Hematopoietic multipotent progenitor cell treated with erythropoietin and hydrocortisone succinate and interleukin-3 and kit ligand, for 17 days (in vitro differentiated cells): ENCODE results near the gene PRSS21.

ENCODE experiments used
- DNase-seq: peaks from one replicate; pipeline ENCODE4 v3.0.0-alpha.2; 2015; ENCODE audit warnings: low spot score

The PRSS21 gene

GRCh38 chr16:2806286-2806685 is 10.8 kb upstream of the PRSS21 start:
- DNase-seq, result no peak

GRCh38 chr16:2808181-2808580 is 8.9 kb upstream of the PRSS21 start:
- no peak for DNase-seq

- no peak for DNase-seq
These were observed 7.8 kb upstream of the PRSS21 start for GRCh38 chr16:2809149-2809760.

- no peak for DNase-seq
These were observed 6.4 kb upstream of the PRSS21 start for GRCh38 chr16:2810651-2811050.

GRCh38 chr16:2811703-2812471 is 5.2 kb upstream of the PRSS21 start:
- DNase-seq, result no peak

- no peak for DNase-seq
These were observed 3.2 kb upstream of the PRSS21 start for GRCh38 chr16:2813771-2814221.

GRCh38 chr16:2814551-2815298 is 2.3 kb upstream of the PRSS21 start:
- no peak for DNase-seq

- DNase-seq, result no peak
These were observed 1.7 kb upstream of the PRSS21 start for GRCh38 chr16:2815299-2815771.

- no peak for DNase-seq
These were observed 569 bp downstream of the PRSS21 start for GRCh38 chr16:2817340-2818271.

GRCh38 chr16:2818272-2818876 is 1.3 kb downstream of the PRSS21 start:
- no peak for DNase-seq

GRCh38 chr16:2819179-2819938 is 2.3 kb downstream of the PRSS21 start:
- DNase-seq, result no peak

GRCh38 chr16:2819939-2820835 is 3.1 kb downstream of the PRSS21 start:
- no peak for DNase-seq

- no peak for DNase-seq
These were observed 3.9 kb downstream of the PRSS21 start for GRCh38 chr16:2820836-2821486.

GRCh38 chr16:2821487-2822157 is 4.6 kb downstream of the PRSS21 start:
- no peak for DNase-seq

- no peak for DNase-seq
These were observed 5.1 kb downstream of the PRSS21 start for GRCh38 chr16:2822158-2822495.

GRCh38 chr16:2822496-2822895 is 5.5 kb downstream of the PRSS21 start:
- DNase-seq, result no peak

- DNase-seq, result no peak
These were observed 7.6 kb downstream of the PRSS21 start for GRCh38 chr16:2824626-2825025.

- DNase-seq, result no peak
These were observed 8.2 kb downstream of the PRSS21 start for GRCh38 chr16:2825049-2825742.
